Islet precursor cell (in vitro differentiated cells): ENCODE measurements around the gene APH1A.
"Not testable (repeated sequence)": the region's sequence is repeated elsewhere in the genome, so short reads cannot be mapped to it uniquely, and the experiment has no call there.

Experiments used
- DNase-seq: peaks from one replicate; pipeline ENCODE4 v3.0.0-alpha.2; 2018

Gene APH1A

DNA sequence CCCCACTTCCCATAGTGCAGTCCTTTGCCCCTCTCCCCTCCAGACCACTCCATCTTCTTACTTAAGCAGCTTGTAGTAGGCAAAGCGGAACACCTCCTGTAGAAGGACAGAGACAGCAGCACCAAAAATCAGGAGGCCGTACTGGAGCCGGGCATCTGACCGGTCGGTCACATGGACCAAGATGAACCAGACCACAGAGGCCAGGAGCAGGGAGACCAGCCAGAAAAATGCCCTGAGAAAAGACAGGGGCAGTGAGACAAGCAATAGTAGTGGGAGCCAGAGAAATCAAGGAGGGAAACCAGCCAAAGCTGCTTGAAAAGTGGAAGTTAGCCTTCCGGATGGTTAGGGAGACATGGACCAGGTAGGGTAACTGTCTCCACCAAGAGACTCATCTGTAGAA, 920 bp downstream of the APH1A start:
- no peak for DNase-seq

DNA sequence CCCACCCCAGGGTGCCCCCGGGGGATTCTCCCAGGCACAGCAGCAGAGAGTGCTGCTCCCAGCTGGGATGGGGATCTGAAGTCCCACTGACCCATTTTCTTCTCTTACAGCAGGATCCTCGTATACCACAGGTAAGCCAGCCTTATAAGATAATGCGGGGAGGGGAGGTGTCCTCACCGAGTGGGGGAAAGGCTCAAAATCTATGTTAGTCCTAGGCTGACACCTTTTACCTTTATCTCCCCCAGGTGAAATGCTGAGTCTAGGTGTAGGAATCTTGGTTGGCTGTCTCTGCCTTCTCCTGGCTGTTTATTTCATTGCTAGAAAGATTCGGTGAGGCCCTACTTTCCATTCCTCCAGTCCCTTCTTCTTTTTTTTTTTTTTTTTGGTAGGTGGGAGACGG, 5.3 kb downstream of the APH1A start:
- no peak for DNase-seq

DNA sequence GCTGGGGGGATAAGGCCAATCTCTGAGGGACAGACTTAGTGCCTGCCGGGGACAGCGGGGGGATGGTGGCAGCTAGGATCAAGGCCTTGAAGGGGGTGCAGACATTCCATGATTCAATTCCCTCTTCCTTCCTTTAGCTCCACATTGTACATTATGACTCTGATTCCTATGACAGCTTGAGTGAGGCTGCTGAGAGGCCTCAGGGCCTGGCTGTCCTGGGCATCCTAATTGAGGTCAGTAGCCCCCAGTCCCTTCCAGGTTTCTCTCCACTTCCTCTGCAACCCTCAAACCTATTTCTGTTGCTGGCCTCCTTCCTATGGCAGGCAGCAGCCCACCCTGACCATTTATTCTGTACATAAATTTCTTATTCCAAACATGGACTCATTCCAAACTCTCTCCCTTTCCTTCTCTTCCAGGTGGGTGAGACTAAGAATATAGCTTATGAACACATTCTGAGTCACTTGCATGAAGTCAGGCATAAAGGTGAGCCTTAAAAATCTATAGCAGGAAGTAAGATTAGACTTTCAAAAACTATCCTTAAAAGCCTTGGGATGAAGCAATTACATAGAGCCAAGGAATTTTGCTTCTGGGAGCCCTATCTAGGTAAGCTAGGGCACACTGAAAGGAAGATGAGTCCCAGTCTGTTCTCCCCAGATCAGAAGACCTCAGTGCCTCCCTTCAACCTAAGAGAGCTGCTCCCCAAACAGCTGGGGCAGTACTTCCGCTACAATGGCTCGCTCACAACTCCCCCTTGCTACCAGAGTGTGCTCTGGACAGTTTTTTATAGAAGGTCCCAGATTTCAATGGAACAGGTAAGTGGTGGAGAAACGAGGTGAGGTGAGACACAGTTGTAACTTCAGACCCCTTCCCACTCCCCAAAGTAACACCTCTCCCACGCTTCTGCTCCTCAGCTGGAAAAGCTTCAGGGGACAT, 6.2 kb downstream of the APH1A start:
- no peak for DNase-seq

DNA sequence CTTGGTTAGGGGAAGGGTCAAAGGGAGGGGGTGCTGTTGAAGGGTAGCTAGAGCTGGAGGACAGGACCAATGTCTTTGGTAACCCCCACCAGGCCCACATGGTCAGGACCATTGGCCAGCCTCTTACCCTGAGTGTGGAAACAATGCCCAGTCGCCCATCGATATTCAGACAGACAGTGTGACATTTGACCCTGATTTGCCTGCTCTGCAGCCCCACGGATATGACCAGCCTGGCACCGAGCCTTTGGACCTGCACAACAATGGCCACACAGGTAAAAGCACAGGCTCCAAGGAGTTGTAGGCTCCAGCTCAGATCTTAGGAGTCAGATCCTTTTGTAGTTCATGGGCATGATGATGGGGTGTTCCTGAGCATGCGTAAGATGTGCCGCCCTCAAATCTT, 7.4 kb downstream of the APH1A start:
- DNase-seq, result no peak

DNA sequence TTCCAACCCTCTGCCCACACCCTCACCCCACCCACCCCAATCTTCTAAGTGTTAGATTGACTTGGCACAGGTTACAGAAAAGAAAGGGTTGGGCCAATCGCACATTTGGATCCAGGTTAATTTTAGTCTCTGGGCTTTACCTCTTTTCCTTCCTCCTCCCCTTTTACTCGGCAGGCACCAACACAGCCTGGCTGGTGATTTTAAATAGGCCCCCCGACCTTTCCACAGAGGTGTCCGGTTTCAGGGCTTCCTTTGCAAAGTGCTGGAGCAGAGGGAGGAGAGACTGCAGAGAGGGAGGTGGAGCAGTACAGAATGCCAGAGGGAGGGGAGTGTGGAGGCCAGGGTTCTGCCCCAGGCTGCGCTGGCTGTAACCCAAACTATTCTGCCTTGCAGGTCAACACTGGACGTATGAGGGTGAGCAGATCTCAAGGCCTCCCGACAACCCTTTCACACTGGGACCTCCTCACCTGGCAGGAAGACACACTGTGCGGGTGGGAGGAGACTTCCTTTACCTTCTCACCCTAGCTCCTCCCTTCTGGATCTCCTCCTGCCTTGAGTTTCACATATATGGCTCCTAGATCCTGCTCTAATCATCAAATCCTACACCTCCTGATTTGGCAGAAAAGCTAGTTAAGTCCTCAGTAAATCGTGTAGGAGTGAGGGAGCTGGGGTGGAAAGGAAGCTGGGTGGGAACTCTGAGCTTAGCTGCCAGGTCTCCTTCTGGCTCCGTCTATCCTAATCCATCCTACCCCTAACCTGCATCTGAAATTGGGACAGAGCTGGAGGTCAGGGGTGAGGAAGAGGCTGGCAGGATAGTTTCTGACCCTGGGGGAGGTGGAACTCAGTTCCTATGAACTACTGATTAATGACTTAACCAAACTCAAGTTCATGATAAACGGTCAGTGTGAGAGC, 8.8 kb downstream of the APH1A start:
- DNase-seq, result peak; percentile 91

DNA sequence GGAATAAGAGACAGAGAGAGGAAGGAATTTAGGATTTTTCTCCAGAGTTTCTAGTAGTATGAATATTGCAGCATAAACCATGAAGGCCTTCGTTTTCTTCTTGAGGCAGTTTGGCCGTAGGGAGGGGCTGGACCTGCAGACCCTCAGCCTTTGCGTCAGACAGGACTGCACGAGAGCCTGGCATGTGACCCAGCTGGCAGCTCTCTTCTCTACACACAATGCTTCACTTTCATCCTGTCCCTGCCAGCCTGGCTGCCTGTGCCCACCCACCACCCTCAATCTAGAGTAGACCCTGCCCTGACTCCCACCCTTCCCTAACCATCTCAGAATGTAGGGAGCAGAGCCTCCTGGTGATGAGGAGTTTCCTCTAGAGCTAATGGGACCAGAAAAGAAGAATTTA, 9.6 kb downstream of the APH1A start:
- DNase-seq, result no peak

DNA sequence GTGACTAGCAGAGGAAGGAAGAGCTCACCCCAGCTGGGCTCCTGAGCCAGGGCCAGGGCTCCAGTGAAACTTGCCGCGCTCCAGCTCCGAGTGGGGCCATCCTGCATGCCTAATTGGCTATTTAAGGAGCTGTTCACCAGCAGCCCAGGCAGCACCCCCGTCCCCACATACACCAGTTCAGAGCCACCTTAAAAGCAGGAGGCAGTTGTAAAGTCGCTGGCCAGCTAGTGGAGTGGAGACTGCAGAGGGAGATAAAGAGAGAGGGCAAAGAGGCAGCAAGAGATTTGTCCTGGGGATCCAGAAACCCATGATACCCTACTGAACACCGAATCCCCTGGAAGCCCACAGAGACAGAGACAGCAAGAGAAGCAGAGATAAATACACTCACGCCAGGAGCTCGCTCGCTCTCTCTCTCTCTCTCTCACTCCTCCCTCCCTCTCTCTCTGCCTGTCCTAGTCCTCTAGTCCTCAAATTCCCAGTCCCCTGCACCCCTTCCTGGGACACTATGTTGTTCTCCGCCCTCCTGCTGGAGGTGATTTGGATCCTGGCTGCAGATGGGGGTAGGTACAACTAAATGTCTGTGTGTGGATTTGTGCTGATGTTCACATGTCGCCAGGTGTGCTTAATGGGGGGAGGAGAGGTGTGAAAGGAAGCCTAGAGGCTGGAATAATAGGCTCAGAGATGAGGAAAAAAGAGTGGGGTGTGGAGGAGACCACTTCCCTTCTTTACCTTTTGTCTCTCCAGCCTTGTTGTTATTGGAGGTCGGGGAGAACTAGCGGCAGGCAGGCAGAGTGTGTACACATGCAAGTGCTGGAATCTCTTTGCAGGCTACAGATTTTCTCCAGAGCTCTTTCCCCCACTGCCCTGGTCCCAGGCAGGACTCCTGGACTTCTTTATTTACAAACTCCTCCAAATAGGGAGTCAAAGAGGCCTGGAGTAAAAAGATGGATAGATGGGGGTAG, 10.9 kb downstream of the APH1A start, which contains the start of gene CA14:
TSS of gene CA14 (plus strand) at position 151 of the 962 bp plus-strand sequence. CDS start at position 506, 355 bp downstream.
- peak; percentile 77 for DNase-seq

DNA sequence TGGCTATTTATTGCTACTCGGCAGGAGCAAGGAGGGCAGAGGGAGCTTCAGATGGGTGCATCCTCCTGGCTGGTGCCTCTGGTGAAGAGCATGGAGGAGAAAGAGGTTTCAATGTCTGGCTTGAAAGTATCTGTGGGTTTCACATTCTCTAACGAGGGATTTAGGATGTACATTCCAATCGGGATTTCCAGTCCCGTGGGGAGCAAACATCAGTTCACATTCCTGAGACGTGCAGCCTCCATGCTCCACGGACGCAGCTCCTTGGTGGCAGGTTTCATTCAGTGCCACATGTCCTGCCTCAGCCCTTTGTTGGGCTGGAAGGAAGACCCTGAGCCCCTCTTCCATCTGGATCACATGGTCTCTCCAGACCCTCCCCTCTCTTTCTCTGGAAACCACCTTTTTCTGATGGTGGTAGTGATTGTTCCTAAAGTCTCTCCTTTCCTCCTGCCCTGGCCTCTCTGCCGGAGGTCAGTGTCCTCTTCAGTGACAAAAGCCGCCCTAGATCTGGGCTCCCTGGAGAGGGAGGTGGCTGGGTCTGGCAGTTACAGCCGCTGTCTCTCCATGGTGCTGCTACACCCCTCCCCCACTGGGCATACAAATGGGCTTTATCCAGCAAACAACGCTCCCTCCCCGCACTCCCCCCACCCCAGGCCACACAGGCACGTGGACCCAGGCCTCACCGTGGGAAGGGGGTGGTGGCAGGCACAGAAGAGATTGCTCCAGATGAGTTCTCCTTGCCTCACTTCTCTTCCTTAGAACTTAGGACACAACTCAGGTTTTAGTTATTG, 12.1 kb downstream of the APH1A start:
- peak; percentile 73 for DNase-seq

DNA sequence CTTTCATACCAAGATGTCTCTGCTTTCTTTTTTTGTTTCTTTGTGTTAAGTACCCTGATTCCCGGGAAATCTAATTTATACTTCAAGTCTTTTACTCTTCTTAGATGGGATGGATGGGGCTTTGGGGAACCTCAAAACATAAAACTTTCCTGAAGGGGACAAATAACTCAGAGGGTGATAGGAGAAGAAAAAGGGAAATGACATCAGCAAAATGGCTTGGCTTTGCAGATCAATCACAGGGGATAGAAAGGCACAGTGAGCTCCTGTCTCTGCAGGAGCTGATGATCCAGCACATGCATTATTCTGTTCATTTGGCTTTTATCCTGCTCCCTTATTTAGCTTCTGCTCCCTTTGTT, 12.6 kb downstream of the APH1A start:
- DNase-seq, result no peak

DNA sequence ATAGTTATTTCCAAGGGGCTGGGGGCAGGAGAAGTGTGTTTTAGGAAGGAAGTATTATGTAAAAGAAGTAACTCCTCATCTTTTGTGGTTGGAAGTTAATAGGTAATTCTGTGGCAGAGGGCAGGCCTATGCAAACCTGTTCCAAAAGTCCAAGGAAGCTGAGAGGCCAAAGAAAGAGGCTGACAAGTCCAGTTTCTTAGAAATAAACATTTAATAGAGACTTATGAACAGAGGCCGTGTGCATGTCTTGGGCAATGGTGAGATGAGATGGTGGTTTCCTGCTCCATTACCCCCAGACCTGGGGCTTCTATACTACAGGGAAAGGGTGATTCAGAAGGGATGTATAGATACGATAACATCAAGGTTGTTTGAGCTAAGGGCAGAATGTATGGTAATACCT, 18.9 kb downstream of the APH1A start:
- DNase-seq, result no peak

DNA sequence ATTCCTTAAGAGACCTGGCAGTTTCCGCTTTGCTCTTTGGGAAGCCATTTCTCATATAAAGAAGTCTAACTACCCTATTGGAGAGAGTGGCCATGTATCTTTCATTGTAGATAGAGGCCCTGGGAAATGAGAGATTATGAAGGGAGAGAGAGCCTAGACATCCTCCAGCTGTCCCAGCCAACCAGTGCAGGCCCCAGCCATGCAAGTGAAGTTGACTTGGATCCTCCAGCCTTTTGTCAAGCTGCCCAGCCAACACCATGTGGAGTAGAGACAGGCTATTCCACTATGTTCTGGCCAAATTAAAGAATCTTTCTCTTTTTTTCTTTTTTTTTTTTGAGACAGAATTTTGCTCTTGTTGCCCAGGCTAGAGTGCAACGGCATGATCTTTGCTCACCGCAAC, 25.8 kb downstream of the APH1A start:
- DNase-seq, result no peak

DNA sequence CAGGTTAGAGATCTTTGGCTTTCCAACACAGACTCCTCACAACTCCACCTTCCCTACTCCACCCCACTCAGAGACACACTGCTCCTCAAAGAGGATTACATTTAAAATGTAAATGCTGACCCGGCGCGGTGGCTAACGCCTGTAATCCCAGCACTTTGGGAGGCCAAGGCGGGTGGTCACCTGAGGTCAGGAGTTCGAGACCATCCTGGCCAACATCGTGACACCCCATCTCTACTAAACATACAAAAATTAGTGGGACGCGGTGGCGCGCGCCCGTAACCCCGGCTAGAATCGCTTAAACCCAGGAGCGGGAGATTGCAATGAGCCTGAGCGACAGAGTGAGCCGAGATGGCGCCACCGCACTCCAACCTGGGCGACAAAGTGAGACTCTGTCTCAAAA, 31.1 kb downstream of the APH1A start:
- DNase-seq, result no peak

DNA sequence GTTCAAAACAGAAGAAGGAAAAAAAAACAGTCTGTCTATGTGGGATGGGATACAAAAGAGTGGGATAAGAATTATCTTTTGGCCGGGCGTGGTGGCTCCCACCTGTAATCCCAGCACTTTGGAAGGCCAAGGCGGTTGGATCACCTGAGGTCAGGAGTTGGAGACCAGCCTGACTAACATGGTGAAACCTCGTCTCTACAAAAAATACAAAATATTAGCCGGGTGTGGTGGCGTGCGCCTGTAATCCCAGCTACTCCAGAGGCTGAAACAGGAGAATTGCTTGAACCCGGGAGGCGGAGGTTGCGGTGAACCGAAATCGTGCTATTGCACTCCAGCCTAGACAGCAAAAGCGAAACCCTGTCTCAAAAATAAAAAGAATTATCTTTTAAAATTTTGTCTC, 31.6 kb downstream of the APH1A start:
- DNase-seq, result not testable (repeated sequence)

DNA sequence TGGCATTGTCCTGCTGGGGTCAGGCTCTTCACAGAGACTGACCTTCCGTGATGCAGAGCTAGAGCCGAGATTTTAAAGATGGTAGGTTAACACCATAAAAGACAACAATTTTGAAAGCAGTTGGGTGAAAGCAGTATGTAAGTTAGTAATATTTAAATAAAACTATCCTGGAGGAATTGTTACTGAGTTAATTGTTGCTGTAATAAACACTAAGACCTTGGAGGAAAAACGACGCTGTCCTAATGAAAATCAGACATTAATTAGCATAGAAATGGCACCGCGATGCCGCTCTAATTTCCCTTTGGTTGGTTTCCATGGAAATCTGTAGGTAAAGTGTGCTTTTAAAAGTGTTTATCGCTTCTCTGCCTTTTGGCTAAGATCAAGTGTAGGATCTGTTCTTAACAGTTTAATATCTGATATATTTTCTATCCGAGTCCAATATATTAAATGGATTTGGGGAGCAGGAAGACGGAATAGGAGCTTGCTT, 32.2 kb downstream of the APH1A start:
- DNase-seq, result no peak

DNA sequence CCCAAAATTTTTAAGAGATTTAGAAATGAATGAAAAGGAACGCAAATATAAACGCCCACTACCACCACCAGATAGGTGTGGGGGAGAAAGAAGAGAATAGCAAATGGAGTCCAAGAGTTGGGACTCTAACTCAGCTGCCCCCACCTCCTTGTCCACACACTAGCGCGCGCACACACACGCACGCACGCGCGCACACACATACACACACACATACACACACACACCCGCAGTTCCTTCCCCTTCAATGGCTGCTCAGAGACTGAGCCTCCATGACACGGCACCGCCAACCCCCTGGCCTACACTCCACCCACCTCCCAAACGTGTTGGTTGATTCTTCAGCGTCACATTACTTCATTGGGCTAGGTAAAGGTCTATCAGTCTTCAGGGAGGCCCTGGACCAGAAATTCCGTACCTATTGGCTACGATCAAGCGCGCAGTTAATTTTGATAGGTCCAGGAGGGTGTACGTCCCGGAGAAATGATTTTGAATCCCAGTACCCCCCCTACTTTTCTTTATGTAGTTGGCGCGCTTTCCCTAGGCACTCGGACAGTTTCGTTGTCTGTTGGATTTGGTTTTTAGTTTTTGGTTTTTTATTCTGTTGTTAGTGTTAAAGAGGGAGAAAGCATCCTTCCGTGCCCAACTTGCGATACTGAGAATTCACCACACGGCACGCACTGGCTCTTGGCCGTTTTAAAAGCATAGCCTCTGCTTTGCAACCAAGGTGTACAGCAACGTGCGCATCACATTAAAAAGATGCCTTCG, 32.8 kb downstream of the APH1A start, which contains the start of gene ANP32E:
TSS of gene ANP32E (minus strand) at position 261 of the 762 bp plus-strand sequence. CDS start 326 bp downstream, outside the sequence.
- DNase-seq, result peak; percentile 99

DNA sequence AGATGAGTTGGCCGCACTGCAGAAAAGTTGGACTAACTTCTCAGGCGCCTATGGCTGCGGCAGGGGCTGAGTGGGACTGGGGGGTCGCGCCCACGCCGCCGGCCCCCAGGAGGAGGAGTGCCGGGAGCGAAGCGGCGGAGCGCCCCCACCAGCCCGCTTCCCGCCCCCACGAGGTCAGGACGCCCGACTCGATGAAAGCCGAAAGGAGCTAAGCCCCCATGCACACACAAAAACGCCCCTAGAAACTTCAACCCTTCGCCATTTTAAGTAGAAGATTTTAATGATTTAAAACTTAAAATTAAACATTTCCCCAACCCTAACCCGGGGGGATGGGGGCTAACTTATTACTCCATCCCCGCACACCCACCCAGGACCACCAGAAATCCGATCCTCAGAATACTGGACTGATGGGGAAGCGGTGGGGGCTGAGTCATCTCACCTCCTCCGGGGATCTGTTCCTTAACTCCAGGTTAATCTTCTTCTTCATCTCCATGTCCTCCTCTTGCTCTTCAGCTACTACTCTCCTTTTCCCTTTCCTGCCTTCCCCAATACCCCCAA, 33.4 kb downstream of the APH1A start:
- DNase-seq, result no peak

DNA sequence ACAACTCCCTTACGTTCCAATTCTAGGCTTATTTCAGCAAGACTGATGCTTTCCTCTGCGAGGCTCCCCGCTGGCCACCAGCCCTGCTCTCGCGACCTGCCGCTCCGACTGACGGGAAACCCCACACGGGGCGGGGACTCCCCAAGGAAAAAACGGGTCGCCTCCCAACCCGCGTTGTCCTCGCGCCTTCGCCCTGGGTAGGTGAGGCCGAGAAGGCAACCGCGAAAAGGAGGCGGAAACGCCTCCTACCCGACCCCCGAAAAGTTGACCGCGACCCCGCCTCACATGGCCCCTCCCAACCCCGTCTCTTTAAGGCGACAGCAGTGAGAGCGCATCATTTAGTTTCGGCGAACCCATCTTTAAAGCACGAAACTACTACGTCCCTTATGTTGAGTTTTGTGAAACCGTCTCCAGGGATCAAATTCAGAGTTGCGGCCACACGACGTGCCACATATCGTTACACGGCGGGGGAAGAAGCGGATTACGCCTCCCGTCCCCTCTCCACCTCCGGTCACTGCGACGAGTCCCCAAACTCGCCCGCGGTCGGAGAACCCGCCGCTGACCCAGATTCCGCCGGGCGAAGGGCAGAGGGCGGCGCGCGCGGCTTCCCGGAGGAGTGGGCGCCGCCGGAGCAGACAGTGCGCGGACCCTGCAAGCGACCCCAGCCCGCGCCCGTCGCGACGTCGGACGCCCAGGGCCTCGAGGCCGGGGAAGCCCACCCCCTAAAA, 34.1 kb downstream of the APH1A start:
- DNase-seq, result peak; percentile 81

DNA sequence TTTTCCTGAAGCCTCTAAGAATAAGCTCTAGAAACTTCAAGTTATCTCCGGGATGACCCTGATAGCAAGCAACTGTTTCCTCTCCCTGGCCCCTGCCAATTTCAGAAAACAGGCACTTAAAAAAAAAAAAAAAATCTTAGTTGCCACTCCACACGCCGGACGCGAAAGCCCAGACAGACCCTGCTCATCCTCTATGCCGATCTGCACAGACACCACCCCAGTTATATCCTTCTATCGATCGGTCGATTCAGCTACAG, 34.6 kb downstream of the APH1A start:
- no peak for DNase-seq

DNA sequence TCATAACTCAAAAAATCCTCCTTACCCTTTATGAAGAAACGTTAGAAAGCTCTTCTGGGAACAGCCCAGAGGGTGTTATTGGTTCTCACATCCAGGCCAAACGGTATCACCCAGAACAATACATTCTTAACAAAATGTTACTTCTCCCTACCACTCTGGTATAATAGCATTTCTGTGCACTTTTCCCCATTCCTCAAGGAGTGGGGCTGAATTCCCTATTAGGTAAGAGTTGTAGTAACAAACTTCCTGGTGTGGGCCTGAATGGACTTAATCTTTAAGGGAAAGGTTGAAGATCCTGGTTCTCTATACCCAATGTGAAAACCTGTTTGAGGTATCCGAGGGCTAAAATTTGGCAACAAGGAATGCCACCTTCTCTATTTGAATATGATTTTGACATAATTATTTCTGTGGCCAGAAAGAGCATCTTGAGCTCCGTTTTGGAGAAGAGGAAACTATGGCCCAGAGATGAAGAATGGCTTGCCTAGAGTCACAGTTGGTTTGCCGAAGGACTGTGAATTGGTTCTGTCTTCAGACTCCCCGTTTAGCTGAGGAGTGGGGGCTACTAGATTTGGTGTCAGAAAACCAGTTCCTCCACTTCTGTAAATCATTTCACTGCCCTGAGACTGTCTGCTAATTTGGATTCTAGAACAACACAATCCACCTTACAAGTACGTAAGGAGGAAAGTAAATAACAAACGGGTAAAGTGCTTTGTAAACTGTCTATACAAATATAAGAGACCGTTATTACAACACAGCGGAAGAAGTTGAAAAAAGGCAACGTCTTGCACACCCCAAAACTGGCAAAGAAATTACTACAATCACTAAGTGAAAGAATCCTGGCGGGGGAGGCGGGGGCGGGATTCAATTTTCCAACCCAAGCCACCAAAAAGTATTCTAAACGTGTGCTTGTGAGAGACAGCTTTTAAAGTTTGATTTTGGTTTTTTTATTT, 35.2 kb downstream of the APH1A start:
- no peak for DNase-seq
